ENCODE data around the gene A4GALT. TPM values are rescaled to one million over a fixed set of nuclear protein-coding genes. Genes with fewer than 3 reads are reported as not detected.
"Not testable (repeated sequence)": the region's sequence is repeated elsewhere in the genome, so short reads cannot be mapped to it uniquely, and the experiment has no call there.

Gene A4GALT
- total and polyA plus RNA-seq, 2 of the 13 experiments (the other 11 are each of a cell fraction or from before 2014, with no cell fraction given), result 0.09 to 1.1 TPM

- FAIRE-seq; H2AFZ ChIP-seq (ENCODE audit: low read length): not testable (repeated sequence)
Observed at GRCh38 chr22:42750421-42750820, 29.8 kb upstream of the A4GALT start.

DNA sequence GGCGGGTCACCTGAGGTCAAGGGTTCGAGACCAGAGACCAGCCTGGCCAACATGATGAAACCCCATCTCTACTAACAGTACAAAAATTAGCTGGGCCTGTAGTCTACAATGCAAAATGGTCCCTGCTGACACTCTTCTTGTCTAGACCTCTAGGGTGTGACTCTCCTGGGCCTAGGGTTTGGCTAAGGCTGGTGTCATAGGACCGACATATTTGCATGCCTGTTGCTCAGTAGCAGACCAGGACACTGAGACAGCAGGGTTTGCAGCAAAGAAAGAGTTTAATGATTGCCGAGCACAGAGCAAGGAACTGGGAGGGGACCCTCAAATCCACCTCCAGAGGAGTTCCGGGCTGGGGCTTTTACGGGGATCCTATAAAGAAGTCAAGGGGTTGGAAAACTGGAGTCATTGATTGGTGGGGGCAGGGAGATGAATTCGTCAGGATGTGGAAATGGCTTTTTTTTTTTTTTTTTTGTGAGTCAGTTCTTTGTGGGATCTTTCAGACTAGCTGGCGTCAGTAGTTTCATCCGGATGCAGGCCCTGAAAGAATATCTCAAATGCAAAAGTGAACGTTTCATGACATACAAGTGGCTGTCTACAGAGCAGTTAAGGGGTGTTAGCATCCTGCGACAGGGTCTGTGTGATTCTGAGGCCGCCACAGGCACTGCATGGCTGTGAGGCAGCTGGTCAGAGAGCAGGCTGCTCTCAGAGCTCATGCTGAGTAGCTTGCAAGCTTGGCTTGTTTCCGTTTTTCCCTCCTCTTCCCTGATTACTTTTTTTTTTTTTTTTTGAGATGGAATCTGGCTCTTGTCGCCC, 27.2 kb upstream of the A4GALT start:
- Histone ChIP-seq H3K27ac (ENCODE audit: extremely low read length, insufficient read depth, low read length) (no peak overlapping the region), H3K27me3 (ENCODE audit: control insufficient read depth in 1 of 2, insufficient read depth in 2 of 2, low read length in 2 of 2) (no peaks in the 10 kb centered on the region), H3K9ac (ENCODE audit: insufficient read depth, low read depth, low read length) (peak overlapping the region; percentile 17; the same call in 1 of the 2 replicates), H3K4me2 (ENCODE audit: low read depth, low read length) (peak overlapping the region; percentile 64), H3K4me1 (ENCODE audit: insufficient read depth, low read length) (peaks cover 69% of the 10 kb centered on the region), H3K4me3 (replicated peaks in 1 of 3; ENCODE audit: insufficient read depth in 1 of 3, low read depth in 2 of 3, low read length in 3 of 3) (peak overlapping the region in 1 of 3 experiments; percentile 40; a peak in 2 of 6 replicates), H4K20me1 (ENCODE audit: insufficient read depth, low read length) (no peaks in the 10 kb centered on the region), H3K79me2 (ENCODE audit: insufficient read depth, low read length) (no peaks in the 10 kb centered on the region), H3K9me3 (ENCODE audit: low read length) (no peaks in the 10 kb centered on the region), H3K36me3 (replicated peaks in 1 of 2; ENCODE audit: control insufficient read depth in 1 of 2, insufficient read depth in 2 of 2, low read length in 2 of 2) (no peaks in the 10 kb centered on the region), H2AFZ (ENCODE audit: low read length) (no peak overlapping the region)
- in situ Hi-C loops (cut with HindIII; ENCODE audit: extremely low pct_ligation_motif_present, low pct_unique_long_range_greater_than_20kb), result no loop called here
- WGBS (ENCODE audit: low lambda C conversion rate), result 15% methylated on average over 14 of the region's 14 CpGs
- ChIA-PET POLR2A (no interaction called here), CTCF (ENCODE audit: low intra/inter-chr PET ratio, low total read pairs) (no interaction called here)
- intact Hi-C loops (cut with micrococcal nuclease; ENCODE audit: unreplicated experiment), result no loop called here
- BruUV-seq (replicated peaks), result no TSS peak
- FAIRE-seq (peak; percentile 36), ATAC-seq (peak; percentile 70), DNase-seq (ENCODE audit: low spot score) (peak; percentile 74)
- TF ChIP-seq ZNF292 (CRISPR knock-in tag; IDR thresholded peaks at IDR 0.05; ENCODE audit: borderline replicate concordance, low read depth) (peak; percentile 54; the same call in 1 of the 2 replicates), PITX1 (CRISPR knock-in tag; IDR thresholded peaks at IDR 0.05) (no peak), ZNF362 (CRISPR knock-in tag; IDR thresholded peaks at IDR 0.05; ENCODE audit: borderline replicate concordance) (peak; percentile 80), SAP130 (CRISPR knock-in tag; IDR thresholded peaks at IDR 0.05; ENCODE audit: low read depth) (peak; percentile 31; the same call in 1 of the 2 replicates)
- TF ChIP-seq, protein P1, sequence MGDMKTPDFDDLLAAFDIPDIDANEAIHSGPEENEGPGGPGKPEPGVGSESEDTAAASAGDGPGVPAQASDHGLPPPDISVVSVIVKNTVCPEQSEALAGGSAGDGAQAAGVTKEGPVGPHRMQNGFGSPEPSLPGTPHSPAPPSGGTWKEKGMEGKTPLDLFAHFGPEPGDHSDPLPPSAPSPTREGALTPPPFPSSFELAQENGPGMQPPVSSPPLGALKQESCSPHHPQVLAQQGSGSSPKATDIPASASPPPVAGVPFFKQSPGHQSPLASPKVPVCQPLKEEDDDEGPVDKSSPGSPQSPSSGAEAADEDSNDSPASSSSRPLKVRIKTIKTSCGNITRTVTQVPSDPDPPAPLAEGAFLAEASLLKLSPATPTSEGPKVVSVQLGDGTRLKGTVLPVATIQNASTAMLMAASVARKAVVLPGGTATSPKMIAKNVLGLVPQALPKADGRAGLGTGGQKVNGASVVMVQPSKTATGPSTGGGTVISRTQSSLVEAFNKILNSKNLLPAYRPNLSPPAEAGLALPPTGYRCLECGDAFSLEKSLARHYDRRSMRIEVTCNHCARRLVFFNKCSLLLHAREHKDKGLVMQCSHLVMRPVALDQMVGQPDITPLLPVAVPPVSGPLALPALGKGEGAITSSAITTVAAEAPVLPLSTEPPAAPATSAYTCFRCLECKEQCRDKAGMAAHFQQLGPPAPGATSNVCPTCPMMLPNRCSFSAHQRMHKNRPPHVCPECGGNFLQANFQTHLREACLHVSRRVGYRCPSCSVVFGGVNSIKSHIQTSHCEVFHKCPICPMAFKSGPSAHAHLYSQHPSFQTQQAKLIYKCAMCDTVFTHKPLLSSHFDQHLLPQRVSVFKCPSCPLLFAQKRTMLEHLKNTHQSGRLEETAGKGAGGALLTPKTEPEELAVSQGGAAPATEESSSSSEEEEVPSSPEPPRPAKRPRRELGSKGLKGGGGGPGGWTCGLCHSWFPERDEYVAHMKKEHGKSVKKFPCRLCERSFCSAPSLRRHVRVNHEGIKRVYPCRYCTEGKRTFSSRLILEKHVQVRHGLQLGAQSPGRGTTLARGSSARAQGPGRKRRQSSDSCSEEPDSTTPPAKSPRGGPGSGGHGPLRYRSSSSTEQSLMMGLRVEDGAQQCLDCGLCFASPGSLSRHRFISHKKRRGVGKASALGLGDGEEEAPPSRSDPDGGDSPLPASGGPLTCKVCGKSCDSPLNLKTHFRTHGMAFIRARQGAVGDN (CRISPR knock-in tag; IDR thresholded peaks at IDR 0.05), result peak; percentile 23; the same call in 1 of the 2 replicates

More at GRCh38 chr22:42750421-42750820, 29.8 kb upstream of the A4GALT start:
- H3K4me1 ChIP-seq (ENCODE audit: insufficient read depth, low read length), result peaks cover 83% of the 10 kb centered on the region
- H3K27ac ChIP-seq (ENCODE audit: extremely low read length, insufficient read depth, low read length); H3K9ac ChIP-seq (ENCODE audit: insufficient read depth, low read depth, low read length); BruUV-seq (replicated peaks); H3K4me2 ChIP-seq (ENCODE audit: low read depth, low read length); POLR2A ChIA-PET; H3K4me3 ChIP-seq (replicated peaks in 1 of 3; ENCODE audit: insufficient read depth in 1 of 3, low read depth in 2 of 3, low read length in 3 of 3); H3K79me2 ChIP-seq (ENCODE audit: insufficient read depth, low read length); H3K36me3 ChIP-seq (replicated peaks in 1 of 2; ENCODE audit: control insufficient read depth in 1 of 2, insufficient read depth in 2 of 2, low read length in 2 of 2); H4K20me1 ChIP-seq (ENCODE audit: insufficient read depth, low read length); in situ Hi-C loops (cut with HindIII; ENCODE audit: extremely low pct_ligation_motif_present, low pct_unique_long_range_greater_than_20kb); ATAC-seq; CTCF ChIA-PET (ENCODE audit: low intra/inter-chr PET ratio, low total read pairs); H3K27me3 ChIP-seq (ENCODE audit: control insufficient read depth in 1 of 2, insufficient read depth in 2 of 2, low read length in 2 of 2); DNase-seq (ENCODE audit: low spot score); H3K9me3 ChIP-seq (ENCODE audit: low read length); intact Hi-C loops (cut with micrococcal nuclease; ENCODE audit: unreplicated experiment): not testable (repeated sequence)
- 93% methylated on average over 9 of the region's 28 CpGs for WGBS (ENCODE audit: low lambda C conversion rate)

All from HepG2 (cell line).